Right lobe of liver (tissue), 4 donors: ENCODE data around the gene IQCN.

Source experiments
- CTCF ChIP-seq, 4 donors: fragments of 200-600 bp in 3 of 4; fragments of 450-650 bp in 1 of 4; IDR thresholded peaks; one replicate each; pipeline versions ENCODE4 v1.5.1 to v1.8.0; 2016 to 2022; ENCODE audit warnings: antibody characterized with exemption in 4 of 4, mild to moderate bottlenecking in 2 of 4
- POLR2A ChIP-seq: fragments of 450-650 bp; IDR thresholded peaks from one replicate; pipeline ENCODE4 v1.6.1; 2017; ENCODE audit warnings: antibody characterized with exemption, mild to moderate bottlenecking
- donor health status: DM: no; HTN: no; CAD: no.
- donor health status: DM: no; HTN: no; CAD: no.
- donor health status: DM: no; HTN: yes; CAD: no.

DNA sequence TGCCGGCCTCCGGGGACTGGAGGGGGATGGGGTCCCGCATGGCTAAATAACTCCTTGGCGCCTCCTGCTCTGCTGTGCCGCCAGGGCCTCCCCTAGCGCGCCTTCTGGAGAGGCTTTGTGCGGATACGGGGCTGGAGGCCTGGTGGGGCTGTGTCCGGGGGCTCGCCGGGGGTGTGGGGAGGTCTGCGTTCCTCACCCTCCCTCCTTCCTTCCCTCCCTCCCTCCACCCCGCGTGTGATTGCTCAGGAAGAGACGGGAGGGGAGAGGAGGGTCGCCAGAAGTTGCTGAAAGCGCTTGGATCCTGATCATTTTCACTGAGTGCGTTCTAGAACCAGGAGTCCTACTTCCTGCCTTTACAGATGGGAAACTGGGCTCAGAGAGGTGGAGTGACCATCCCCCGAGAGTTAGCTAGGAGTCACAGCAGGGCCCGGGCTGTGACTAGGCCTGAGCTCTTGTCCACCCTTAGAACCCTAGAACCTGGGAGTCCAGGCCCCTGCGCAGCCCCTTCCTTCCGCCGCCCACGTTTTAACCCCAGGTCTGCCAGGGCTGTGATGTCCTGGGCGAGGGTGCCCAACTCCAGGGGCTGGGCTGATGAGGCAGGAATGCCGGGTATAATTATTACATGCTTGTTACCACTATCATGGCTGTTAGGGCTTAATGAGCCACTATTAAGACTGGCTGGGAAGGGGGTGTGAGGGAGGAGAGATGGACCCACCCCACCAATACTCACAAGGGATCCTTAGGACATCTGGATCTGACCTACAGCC is 8.0 kb upstream of the IQCN start:
- TF ChIP-seq CTCF (IDR thresholded peaks at IDR 0.05) (peak in 3 of 4 donors; percentile 7 to 23 (median 12)), POLR2A (no peak)
